ENCODE results near the gene PRG2. TPM values are rescaled to one million over a fixed set of nuclear protein-coding genes. Genes with fewer than 3 reads are reported as not detected.

PRG2 gene
- total RNA-seq (2021) (0.57 to 0.60 TPM in 2 of 3 replicates, not detected in the other), Bru-seq, nascent RNA (percentile 24 among the genes with signal in this experiment)
- long read RNA-seq, experiment 1 = 0 reads
- long read RNA-seq, experiment 2 = 0 reads
- long read RNA-seq, experiment 3 = 0 reads

GRCh38 chr11:57390535-57390934 is at the start of gene PRG2:
PRG2 (minus strand) TSS chr11:57390650; CDS start chr11:57389944, 706 bp downstream.
- H3K4me1 Mint-ChIP-seq = no peaks in the 10 kb centered on the region
- no peaks in the 10 kb centered on the region for H3K36me3 Mint-ChIP-seq
- ChIA-PET CTCF (no interaction called here), POLR2A (no interaction called here)
- DNase-seq (ENCODE audit: low spot score) (no peak), ATAC-seq (no peak)
- H3K9me3 Mint-ChIP-seq = no peaks in the 10 kb centered on the region
- no peak within 1 kb of the TSS for H3K4me3 Mint-ChIP-seq
- H3K27me3 Mint-ChIP-seq (ENCODE audit: low read depth) = peaks cover 24% of the 10 kb centered on the region
- no peak for TF ChIP-seq JAZF1 (CRISPR knock-in tag; IDR thresholded peaks at IDR 0.05)
- TF ChIP-seq NR2C2 (CRISPR knock-in tag; IDR thresholded peaks at IDR 0.05) = no peak
- TF ChIP-seq ELF4 (CRISPR knock-in tag; IDR thresholded peaks at IDR 0.05; ENCODE audit: low read depth) = no peak
- H3K27ac Mint-ChIP-seq = no peak within 1 kb of the TSS

- Mint-ChIP-seq H3K4me1 (no peaks in the 10 kb centered on the region), H3K27me3 (ENCODE audit: low read depth) (peaks cover 4% of the 10 kb centered on the region), H3K27ac (no peak overlapping the region), H3K9me3 (no peaks in the 10 kb centered on the region), H3K36me3 (no peaks in the 10 kb centered on the region), H3K4me3 (no peak overlapping the region)
- no peak for DNase-seq (ENCODE audit: low spot score)
- no peak for ATAC-seq
- ChIA-PET POLR2A (no interaction called here), CTCF (interaction anchor here (0.6 to 1.7 kb wide), 4 partner anchors 21 to 157 kb away, joined by 3 to 5 read pairs (median 4); partner anchors contain the start of genes RTN4RL2 and UBE2L6)
- no peak for TF ChIP-seq CBFB (CRISPR knock-in tag; IDR thresholded peaks at IDR 0.05; ENCODE audit: low read depth)
- no peak for TF ChIP-seq ZNF232 (CRISPR knock-in tag; IDR thresholded peaks at IDR 0.05)
- no peak for TF ChIP-seq ZMAT4 (CRISPR knock-in tag; IDR thresholded peaks at IDR 0.05)
- TF ChIP-seq ETV6 (CRISPR knock-in tag; IDR thresholded peaks at IDR 0.05) = no peak
- TF ChIP-seq NFE2L1 (CRISPR knock-in tag; IDR thresholded peaks at IDR 0.05) = no peak
- no peak for TF ChIP-seq FOXP1 (CRISPR knock-in tag; IDR thresholded peaks at IDR 0.05; ENCODE audit: borderline replicate concordance)
- TF ChIP-seq NR1H2 (CRISPR knock-in tag; IDR thresholded peaks at IDR 0.05) = no peak
- TF ChIP-seq GABPB1 (CRISPR knock-in tag; IDR thresholded peaks at IDR 0.05) = no peak
- no peak for TF ChIP-seq ZSCAN18 (CRISPR knock-in tag; IDR thresholded peaks at IDR 0.05)
- no peak for TF ChIP-seq E2F1 (CRISPR knock-in tag; IDR thresholded peaks at IDR 0.05)
- no peak for TF ChIP-seq EMX1 (CRISPR knock-in tag; IDR thresholded peaks at IDR 0.05)
- TF ChIP-seq PRDM15 (CRISPR knock-in tag; IDR thresholded peaks at IDR 0.05) = no peak
Observed at GRCh38 chr11:57439786-57440185, 49.3 kb upstream of the PRG2 start.

All from WTC11 (cell line).